HG02943 (cell line): Measurements from ENCODE around the gene GPI.
"Not testable (repeated sequence)": the region's sequence is repeated elsewhere in the genome, so short reads cannot be mapped to it uniquely, and the experiment has no call there.

Source experiments
- ATAC-seq: cut with Tn5 transposase; IDR thresholded peaks from one replicate; pipeline ENCODE4 v1.9.1; 2021; ENCODE audit warnings: mild to moderate bottlenecking, low read depth, moderate library complexity; ENCODE audit not compliant: unreplicated experiment

Gene GPI

DNA sequence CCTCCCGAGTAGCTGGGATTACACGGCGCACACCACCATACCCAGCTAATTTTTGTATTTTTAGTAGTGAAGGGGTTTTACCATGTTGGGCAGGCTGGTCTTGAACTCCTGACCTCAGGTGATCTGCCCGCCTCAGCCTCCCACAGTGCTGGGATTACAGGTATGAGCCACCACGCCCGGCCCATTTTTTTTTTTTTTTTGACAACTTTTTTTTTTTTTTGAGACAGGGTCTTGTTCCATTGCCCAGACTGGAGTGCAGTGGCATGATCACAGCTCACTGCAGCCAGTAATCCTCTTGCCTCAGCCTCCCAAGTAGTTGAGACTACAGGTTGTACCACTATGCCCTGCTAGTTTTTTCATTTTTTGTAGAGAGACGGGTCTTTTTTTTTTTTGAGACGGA, 35.8 kb downstream of the GPI start:
- not testable (repeated sequence) for ATAC-seq

DNA sequence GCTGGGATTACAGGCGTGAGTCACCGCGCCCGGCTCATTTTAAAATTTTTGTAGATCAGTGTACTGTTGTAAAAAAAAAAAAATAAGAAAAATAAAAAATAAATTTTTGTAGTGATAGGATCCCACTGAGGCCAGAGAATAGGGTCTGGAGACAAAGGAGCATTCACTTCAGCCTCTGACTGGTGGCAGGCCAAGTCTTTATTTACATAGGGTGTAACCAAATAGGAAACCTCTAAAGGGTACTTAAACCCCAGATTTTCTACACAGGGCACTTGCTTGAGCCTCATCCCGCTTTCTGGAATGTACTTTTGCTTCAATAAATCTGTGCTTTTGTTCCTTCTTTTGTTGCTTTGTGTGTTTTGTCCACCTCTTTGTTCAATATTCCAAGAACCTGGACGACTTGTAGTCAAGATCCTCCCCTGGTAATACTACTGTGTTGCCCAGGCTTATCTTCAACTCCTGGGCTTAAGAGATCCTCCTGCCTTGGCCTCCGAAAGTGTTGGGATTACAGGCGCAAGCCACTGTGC, 37.1 kb downstream of the GPI start:
- no peak for ATAC-seq

DNA sequence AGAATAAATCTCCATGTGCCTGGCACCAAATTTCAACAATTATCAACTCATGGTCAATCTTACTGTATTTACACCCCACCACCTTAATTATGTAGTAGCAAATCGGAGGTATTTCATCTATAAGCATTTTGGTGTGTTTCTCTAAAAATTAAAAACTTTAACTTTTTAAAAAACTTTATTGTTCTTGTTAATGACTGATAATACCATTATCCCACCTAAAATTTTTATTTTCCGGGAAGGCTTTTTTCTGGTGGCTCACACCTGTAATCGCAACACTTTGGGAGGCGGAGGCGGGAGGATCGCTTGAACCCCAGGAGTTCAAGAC, 38.8 kb downstream of the GPI start:
- ATAC-seq, result peak; percentile 7

DNA sequence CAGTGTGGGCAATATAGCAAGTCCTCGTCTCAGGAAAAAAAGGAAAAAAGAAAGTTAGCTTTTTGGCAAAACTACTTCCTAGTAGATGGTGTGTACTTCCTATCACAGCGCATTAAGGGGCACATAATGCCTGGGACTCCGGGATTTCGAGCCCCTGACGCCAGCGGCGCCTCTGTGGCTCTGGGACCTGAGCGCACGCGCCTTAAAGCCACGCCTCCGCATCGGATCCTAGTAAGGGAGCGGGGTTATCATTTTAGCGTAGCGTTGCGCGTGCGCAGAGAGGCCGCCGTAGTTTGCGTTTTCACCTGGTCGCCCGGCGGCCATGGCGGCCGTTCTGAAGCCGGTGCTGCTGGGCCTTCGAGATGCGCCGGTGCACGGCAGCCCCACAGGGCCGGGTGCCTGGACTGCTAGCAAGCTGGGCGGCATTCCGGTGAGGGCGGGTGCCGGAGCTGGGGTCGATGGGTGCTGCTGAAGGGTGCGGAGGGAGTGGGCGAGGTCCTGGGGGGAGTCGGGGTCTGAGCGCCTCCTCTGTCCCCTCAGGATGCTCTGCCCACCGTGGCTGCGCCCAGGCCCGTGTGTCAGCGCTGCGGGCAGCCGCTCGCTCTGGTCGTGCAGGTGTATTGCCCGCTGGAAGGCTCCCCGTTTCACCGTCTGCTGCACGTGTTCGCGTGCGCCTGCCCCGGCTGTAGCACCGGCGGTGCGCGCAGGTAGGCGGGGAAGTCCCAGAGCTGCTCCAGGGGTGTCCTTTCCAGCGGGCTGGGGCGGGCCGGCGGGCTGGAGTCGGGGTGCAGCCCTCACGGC, 39.3 kb downstream of the GPI start, which contains the start of gene PDCD2L:
Gene PDCD2L (plus strand): TSS at position 291 of the 801 bp plus-strand sequence. CDS start 32 bp downstream, at position 323.
- peak; percentile 84 for ATAC-seq

DNA sequence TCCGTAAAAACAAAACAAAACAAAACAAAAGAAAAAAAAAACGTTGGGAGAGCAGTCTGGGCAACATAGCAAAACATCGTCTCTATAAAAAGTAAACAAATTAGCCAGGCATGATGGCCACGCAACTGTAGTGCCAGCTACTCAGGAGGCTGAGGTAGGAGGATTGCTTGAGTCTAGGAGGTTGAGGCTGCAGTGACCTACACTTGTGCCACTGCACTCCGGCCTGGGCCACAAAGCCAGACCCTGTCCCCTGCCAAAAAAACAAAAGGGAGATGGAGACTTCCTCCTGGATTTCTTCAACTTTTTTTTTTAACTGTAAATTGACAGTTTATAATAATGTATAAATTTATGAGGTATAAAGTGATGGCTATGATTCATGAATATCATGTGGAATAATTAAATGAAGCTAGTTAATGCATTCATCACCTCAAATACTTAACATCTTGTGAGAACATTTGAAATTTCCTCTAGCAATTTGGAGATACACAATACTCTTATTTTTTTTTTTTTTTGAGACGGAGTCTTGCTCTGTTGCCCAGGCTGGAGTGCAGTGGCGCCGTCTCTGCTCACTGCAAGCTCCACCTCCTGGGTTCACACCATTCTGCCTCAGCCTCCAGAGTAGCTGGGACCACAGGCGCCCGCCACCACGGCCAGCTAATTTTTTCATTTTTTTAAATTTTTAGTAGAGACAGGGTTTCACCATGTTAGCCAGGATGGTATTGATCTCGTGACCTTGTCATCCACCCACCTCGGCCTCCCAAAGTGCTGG, 41.1 kb downstream of the GPI start:
- ATAC-seq, result no peak

DNA sequence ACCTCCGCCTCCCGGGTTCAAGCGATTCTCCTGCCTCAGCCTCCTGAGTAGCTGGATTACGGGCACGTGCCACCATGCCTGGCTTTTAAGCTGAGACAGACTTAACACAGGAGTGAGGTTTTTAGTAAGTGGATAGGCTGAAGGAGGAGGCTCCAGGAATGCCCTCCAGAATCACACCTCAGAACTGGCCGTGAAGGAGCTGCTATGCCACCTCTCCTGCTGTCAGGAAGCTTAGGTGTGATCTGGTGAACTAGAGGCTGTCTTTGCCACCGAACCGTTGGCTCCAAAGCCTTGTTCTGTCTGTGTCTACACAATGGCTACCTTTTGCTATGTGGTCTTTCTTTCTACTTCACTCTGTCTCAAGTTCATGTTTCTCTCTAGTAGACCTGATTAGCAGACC, 43.4 kb downstream of the GPI start:
- ATAC-seq, result no peak

DNA sequence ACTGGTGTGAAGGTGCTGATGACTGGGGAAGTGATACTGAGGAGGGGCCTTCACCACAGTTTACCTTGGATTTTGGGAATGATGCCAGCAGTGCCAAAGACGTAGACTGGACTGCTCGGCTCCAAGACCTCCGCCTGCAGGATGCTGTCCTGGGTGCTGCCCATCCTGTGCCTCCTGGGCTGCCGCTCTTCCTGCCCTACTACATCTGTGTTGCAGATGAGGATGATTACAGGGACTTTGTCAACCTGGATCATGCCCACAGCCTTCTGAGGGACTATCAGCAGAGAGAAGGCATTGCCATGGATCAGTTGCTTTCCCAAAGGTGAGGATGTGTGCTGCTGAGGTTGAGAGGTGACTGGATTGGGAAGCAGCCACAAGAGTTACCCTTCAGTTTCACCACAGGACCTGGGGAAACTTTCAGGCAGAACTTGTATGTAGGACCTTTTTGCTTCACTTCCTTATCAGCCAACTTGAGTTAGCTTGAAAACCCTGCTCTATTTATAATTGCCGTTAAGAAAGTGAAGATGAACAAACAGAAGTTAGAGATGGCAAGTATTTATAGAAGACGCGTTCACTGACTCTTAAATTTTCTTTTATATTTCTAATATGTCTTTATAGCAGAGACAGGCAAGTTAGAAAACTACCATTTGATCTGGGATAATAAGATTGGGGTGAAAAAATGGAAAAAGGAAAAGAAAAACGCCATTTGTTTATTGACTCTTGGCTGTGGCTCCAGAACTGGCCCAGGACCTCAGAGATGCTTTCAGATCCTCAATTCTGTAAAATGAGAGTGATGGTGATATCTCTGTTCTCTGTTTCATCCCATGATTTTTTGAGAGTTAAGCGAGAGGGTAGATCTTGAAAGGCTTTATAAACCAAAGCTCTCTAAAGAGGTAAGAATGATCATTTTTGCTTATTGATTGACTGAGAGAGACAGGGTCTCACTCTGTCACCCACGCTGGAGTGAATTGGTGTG, 44.5 kb downstream of the GPI start:
- ATAC-seq, result no peak

DNA sequence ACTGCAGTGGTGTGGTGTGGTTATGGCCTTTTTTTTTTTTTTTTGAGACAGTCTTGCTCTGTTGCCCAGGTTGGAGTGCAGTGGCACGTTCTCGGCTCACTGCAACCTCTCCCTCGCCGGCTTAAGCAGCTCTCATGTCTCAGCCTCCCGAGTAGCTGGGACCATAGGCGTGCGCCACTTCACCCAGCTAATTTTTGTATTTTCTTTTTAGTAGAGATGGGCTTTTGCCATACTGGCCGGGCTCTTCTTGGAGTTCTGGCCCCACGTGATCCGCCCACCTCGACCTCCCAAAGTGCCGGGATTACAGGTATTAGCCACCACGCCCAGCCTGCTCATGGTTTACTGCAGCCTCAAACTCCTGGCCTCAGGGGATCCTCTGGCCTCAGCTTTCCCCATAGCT, 46.2 kb downstream of the GPI start:
- ATAC-seq, result no peak

DNA sequence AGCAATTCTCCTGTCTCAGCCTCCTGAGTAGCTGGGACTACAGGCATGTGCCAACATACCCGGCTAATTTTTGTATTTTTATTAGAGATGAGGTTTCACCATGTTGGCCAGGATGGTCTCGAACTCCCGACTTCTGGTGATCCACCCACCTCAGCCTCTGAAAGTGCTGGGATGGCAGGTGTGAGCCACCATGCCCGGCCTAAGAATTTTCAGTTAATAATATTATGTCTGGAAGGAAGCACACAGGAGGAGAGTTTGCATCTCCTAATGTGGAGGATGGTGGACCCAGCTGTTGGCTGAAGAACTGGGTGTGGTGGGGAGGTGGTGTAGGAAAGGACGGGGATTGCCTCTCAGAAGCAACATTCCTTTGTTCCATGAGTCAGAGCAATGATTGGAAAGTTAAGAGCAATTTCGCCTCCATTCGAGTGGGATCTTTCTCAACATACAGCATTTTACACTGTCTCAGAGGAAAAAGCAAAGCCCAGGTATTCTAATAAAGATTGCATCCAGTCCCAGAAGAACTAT, 51.1 kb downstream of the GPI start:
- ATAC-seq, result no peak

DNA sequence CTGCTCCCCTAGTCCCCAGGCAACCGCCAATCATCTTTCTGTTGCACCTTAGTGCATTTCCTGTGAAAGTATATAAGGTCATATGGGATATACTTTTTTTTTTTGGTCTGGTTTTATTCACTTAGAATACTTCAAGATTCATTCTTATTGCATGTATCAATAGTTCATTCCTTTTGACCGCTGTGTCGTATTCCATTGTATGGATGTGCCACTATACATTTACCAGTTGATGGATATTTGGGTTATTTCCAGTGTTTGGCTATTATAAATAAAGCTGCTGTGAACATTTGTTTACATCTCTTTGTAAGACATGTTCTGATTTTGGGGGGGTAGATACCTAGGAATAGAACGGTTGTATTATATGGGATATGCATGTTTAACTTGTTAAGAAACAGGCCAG, 53.3 kb downstream of the GPI start:
- no peak for ATAC-seq

DNA sequence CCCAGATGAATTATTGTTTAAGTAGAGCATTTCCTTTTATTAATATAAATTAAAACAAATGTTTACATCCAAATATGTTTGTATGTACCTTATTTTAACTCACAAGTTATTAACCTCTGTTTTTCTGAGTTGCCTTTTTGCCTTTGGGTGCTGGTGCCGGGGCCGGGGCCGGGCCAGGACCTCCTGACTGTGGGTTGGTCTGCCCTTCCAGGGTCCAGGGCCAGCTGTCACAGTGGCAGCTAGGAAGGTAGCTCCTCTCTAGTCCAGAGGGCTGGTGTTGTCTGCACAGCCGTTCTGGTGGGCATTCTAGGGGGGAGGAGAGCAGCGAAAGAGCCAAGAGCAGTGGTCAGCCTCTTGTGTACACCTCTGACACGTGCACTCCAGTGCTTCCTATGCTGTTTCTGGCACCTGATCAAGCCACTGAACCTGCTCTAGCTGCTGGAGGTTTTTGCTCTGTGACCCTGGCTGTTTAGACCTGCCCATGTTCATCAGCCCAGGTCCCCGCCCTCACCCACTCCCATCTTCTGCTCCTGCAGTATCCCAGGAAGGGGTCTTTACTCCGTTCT, 61.2 kb downstream of the GPI start:
- no peak for ATAC-seq

DNA sequence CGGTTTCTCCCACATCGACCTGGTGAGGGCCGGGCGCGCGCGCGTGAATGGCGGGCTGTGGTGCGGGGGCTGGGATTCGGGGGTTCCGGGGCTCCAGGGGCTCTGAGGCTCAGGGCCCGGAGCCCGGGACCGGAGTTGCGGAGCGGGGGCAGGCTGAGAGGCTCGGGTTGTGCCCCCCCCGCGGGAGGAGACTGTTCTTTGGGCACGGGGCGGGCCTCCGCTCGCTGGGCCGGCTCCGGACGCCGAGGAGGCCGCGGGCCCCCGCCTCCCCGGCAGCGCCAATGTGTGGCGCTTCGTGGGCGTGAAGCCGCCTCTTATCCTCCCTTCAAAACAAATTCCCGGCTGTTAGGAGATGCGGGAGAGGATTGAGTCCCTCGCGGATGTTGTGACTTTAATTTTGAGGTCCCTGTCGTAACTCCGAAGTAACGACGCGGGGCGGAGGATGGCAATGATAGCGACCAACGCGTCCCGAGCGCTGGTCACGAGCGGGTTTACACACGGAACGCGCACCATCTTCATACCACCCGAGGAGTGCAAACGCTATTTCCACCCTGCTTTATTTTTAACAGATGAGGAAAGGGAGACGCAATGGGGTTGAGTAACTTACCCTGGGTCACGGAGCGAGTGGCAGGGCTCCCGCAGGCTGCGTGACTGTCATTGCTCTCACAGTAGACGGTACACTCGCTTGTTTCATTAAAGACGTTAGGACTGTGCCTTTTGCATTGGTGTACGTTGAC, 63.7 kb downstream of the GPI start:
- peak; percentile 41 for ATAC-seq

DNA sequence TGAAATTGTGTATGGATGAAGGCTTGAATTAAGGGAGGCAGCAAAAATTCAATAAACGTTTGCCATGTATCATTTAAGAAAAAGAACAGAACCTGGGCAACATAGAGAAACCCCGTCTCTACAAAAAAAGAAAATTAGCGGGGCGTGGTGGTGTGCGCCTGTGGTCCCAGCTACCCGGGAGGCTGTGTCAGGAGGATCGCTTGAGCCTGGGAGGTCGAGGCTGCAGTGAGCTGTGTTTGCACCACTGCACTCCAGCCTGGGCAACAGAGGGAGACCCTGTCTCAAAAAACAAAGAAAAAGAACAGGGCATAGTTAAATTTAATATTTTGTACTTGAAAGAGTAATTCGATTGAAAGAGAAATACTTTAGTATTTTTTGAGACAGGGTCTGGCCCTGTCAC, 64.6 kb downstream of the GPI start:
- ATAC-seq, result no peak

DNA sequence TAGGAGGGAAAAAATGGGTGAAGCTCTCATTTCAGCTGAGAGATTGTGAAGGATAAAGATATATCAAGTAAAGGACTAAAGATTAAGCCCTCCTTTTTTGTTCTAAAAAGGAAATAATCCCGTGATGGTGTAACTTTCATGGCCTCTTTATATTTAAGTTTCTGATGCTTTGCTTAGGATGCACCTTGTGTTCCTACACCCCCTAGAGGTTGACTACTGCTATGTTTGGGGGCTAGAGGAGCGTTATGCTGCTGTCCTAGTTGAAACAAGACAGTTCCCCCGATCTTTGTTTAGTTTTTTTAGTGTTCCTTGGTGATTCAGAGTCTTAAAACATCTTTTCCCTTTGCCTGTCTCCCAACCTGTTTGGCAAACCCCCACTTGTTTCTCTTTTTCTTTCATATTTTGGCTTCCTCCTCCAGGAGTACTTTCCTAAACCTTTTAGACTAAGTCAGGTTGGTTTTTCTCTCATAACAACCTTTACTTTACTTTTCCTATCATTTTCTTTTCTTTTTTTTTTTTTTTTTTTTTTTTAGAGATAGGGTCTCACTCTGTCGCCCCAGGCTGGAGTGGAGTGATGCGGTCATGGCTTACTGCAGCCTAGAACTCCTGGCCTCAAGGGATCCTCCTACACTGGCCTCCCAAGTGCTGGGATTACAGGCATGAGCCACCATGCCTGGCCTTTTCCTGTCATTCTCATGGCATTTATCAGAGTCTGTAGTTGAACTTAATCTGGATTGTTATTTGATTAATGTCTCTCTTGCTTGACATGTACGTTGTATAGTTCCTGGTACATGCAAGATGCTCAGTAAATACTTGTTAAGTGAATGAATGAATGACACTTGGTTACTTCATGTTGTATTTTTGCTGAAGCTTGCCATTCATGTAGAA, 66.0 kb downstream of the GPI start:
- ATAC-seq, result no peak

DNA sequence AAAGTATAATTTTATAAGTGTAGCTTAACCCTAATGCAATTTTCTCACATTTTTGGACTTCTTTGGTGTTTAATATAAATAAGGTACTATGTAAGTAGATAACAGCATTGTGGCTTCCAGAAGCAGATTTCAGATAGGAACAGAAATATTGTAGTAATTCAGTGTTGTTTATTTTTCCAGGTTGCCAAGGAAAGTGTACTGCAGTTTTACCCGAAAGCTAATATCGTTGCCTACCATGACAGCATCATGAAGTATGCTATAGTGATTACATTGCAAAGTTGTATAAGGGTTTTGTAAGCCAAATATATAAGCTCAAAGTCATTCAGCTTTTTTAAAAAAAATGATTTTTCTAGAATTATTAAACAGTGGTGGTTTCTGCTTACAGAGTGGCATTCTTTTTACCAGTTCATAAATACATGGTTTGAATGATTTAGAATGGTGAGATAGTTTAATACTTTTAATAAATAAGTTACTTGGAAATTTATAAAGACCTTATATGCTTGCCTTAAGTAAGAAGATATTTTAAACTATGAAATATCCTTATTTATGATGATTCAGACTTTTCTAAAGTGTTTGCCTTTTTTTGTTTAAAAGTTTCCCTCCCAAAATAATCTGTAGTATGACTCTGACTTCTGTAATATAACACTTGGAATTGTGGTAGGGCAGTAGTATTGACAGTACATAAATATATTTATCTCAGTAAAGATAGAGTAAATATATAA, 66.8 kb downstream of the GPI start:
- ATAC-seq, result no peak

DNA sequence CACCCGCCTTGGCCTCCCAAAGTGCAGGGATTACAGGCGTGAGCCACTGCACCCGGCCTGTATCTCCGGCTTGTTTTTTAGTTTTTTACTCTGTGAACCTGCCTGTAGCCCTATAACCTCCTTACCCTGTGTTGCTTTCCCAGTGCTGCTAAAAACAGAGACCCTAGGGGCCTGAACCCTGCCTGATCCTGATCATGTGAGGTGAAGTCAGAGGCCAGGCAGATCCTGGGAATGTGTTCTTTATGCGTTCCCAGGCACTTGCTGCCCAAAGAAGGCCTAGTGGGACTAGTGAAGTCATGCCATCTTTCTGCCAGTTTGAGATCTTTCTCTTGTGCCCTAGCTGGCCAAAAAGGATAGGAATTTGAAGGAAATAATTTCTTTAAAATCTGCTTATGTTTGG, 67.8 kb downstream of the GPI start:
- no peak for ATAC-seq

DNA sequence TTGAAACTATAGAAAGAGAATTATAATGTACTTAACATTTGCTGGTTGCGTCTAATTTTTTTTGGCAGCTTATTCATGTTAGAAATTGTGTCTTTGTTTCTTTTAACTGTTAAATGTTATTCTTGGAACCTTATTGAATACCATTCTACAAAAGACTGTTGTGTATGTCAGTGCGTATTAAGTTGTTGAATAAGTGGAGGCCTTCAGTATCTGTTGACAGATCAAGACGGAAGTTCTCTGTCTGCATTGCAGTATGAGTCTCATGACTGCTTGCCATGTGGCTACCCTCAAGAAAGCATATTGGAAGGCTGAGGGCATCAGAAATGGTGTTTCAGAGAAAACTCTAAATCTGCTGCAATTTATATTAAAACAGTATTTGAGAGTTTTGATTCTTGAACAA, 71.7 kb downstream of the GPI start:
- ATAC-seq, result no peak

DNA sequence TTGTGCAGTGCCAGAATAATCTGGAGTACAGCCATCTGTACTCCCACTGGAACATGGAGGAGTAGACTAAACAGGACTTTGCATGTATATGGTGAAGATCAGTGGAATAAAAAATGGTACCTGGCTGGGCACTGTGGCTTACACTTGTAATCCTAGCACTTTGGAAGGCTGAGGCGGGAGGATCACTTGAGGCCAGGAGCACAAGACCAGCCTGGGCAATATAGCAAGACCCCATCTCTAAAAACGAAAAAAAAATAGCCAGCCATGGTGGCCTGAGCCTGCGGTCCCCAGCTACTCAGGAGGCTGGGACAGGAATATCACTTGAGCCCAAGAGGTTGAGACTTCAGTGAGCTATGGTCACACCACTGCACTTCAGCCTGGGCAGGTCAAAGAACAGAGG, 83.2 kb downstream of the GPI start:
- no peak for ATAC-seq
